Measurements from ENCODE around the gene MICOS13.
"Not testable (repeated sequence)": the region's sequence is repeated elsewhere in the genome, so short reads cannot be mapped to it uniquely, and the experiment has no call there.

MICOS13 gene

GRCh38 chr19:5698635-5699422 is 18.5 kb upstream of the MICOS13 start:
- DNase-seq: no peak

- no peak for DNase-seq
Measured at GRCh38 chr19:5697890-5698634, 17.7 kb upstream of the MICOS13 start.

GRCh38 chr19:5697022-5697889 is 16.9 kb upstream of the MICOS13 start:
- DNase-seq: no peak

- no peak for DNase-seq
Measured at GRCh38 chr19:5696196-5697021, 16.1 kb upstream of the MICOS13 start.

- DNase-seq: no peak
Measured at GRCh38 chr19:5695649-5696195, 15.4 kb upstream of the MICOS13 start.

- no peak for DNase-seq
Measured at GRCh38 chr19:5694956-5695648, 14.8 kb upstream of the MICOS13 start.

GRCh38 chr19:5694167-5694955 is 14.0 kb upstream of the MICOS13 start:
- no peak for DNase-seq

GRCh38 chr19:5693195-5694166 is 13.2 kb upstream of the MICOS13 start:
- no peak for DNase-seq

GRCh38 chr19:5692723-5693194 is 12.4 kb upstream of the MICOS13 start:
- DNase-seq: no peak

GRCh38 chr19:5691822-5692722 is 11.8 kb upstream of the MICOS13 start:
- DNase-seq: no peak

GRCh38 chr19:5690955-5691821 is 10.9 kb upstream of the MICOS13 start:
- peak; percentile 60 for DNase-seq

GRCh38 chr19:5690125-5690954 is 10.0 kb upstream of the MICOS13 start, which contains the start of gene RPL36:
Gene RPL36, plus strand, starts transcription at chr19:5690295. Its CDS starts 213 bp downstream, at chr19:5690508.
- DNase-seq: peak; percentile 95

GRCh38 chr19:5688262-5688881 is 8.1 kb upstream of the MICOS13 start:
- DNase-seq: not testable (repeated sequence)

GRCh38 chr19:5687360-5688198 is 7.3 kb upstream of the MICOS13 start:
- DNase-seq: no peak

Data from NCI-H2029 (cell line).